ENCODE measurements around the gene PZP. TPM values are rescaled to one million over a fixed set of nuclear protein-coding genes. Genes with fewer than 3 reads are reported as not detected.
"Not testable (repeated sequence)": the region's sequence is repeated elsewhere in the genome, so short reads cannot be mapped to it uniquely, and the experiment has no call there.

PZP gene
- total and polyA plus RNA-seq, 2 experiments from 2014 or later = 0.92 TPM; not detected in 1

GRCh38 chr12:9143137-9143536 lies 65.1 kb downstream of the PZP start (continued):
- TF ChIP-seq ZNF462 (CRISPR knock-in tag; IDR thresholded peaks at IDR 0.05) = no peak
- no peak for TF ChIP-seq EZH2phosphoT487 (IDR thresholded peaks at IDR 0.05; ENCODE audit: unreplicated experiment)
- TF ChIP-seq ZNF331 (CRISPR knock-in tag; IDR thresholded peaks at IDR 0.05; ENCODE audit: low read depth) = no peak

GRCh38 chr12:9139588-9140290 lies 68.5 kb downstream of the PZP start:
- H3K27me3 ChIP-seq (ENCODE audit: insufficient read depth); H3K4me1 Mint-ChIP-seq; H3K4me1 ChIP-seq (ENCODE audit: insufficient read depth); H3K79me2 ChIP-seq (replicated peaks; ENCODE audit: insufficient read depth); ATAC-seq; H3F3A ChIP-seq (replicated peaks; ENCODE audit: low read depth); H3K27ac Mint-ChIP-seq; H3K27me3 Mint-ChIP-seq (ENCODE audit: insufficient read depth, low read depth, poor library complexity); H3K4me3 Mint-ChIP-seq; DNase-seq (ENCODE audit: low spot score); H3K4me2 ChIP-seq; H3K36me3 ChIP-seq (ENCODE audit: insufficient read depth); H4K20me1 ChIP-seq (replicated peaks; ENCODE audit: insufficient read depth); H3K4me3 ChIP-seq; H2AFZ ChIP-seq; H3K9me2 ChIP-seq (ENCODE audit: insufficient read depth); H3K27ac ChIP-seq (ENCODE audit: low read depth): not testable (repeated sequence)
- Mint-ChIP-seq H3K36me3 (ENCODE audit: low read depth) (peaks cover 33% of the 10 kb centered on the region), H3K9me3 (peaks cover 55% of the 10 kb centered on the region)

GRCh38 chr12:9135903-9136310 lies 72.3 kb downstream of the PZP start:
- no peak overlapping the region for H3K27ac ChIP-seq (ENCODE audit: low read depth)
- H3K36me3 ChIP-seq (ENCODE audit: insufficient read depth) = no peaks in the 10 kb centered on the region
- H3K9me2 ChIP-seq (ENCODE audit: insufficient read depth) = peaks cover 3% of the 10 kb centered on the region; the same call in 1 of the 2 replicates
- H2AFZ ChIP-seq = no peak overlapping the region
- no peaks in the 10 kb centered on the region; the same call in 2 of the 3 replicates for H3K4me1 Mint-ChIP-seq
- H4K20me1 ChIP-seq (replicated peaks; ENCODE audit: insufficient read depth) = no peaks in the 10 kb centered on the region
- no peaks in the 10 kb centered on the region for H3K4me1 ChIP-seq (ENCODE audit: insufficient read depth)
- H3K4me3 Mint-ChIP-seq = no peak overlapping the region
- H3K36me3 Mint-ChIP-seq (ENCODE audit: low read depth) = peaks cover 12% of the 10 kb centered on the region; the same call in 2 of the 3 replicates
- no peak overlapping the region for H3K27ac Mint-ChIP-seq
- H3F3A ChIP-seq (replicated peaks; ENCODE audit: low read depth) = no peaks in the 10 kb centered on the region
- no peaks in the 10 kb centered on the region for H3K27me3 ChIP-seq (ENCODE audit: insufficient read depth)
- no peaks in the 10 kb centered on the region for H3K79me2 ChIP-seq (replicated peaks; ENCODE audit: insufficient read depth)
- no peak overlapping the region for H3K4me3 ChIP-seq
- DNase-seq (ENCODE audit: low spot score) (no peak), ATAC-seq (no peak)
- H3K9me3 Mint-ChIP-seq = peaks cover 20% of the 10 kb centered on the region
- no peak overlapping the region for H3K4me2 ChIP-seq
- no peaks in the 10 kb centered on the region for H3K27me3 Mint-ChIP-seq (ENCODE audit: insufficient read depth, low read depth, poor library complexity)
- TF ChIP-seq ZNF114 (CRISPR knock-in tag; IDR thresholded peaks at IDR 0.05) (no peak), EZH2 (IDR thresholded peaks at IDR 0.05; ENCODE audit: low read depth, unreplicated experiment) (no peak)

All from GM23338 (cell line).